Vagina (tissue), 2 donors: ENCODE measurements around the gene ZNF827.

Experiments used
- POLR2AphosphoS5 ChIP-seq, 2 donors: sonication (generic); formaldehyde crosslinking; IDR thresholded peaks; one replicate each; pipeline ENCODE4 v1.9.0; 2017; ENCODE audit warnings: antibody characterized with exemption in 2 of 2, mild to moderate bottlenecking in 2 of 2, low read depth in 1 of 2; ENCODE audit not compliant: insufficient read depth in 1 of 2
- TF ChIP-seq, protein P1 (sequence below), 3 experiments: fragments of 450-650 bp in 2 of 3; fragments of 200-600 bp in 1 of 3; sonication (generic) in 1 of 3; IDR thresholded peaks; one replicate each; pipeline ENCODE4 v1.5.1; 2017 to 2019; ENCODE audit warnings: antibody characterized with exemption in 3 of 3, mild to moderate bottlenecking in 2 of 3, moderate library complexity in 2 of 3

DNA sequence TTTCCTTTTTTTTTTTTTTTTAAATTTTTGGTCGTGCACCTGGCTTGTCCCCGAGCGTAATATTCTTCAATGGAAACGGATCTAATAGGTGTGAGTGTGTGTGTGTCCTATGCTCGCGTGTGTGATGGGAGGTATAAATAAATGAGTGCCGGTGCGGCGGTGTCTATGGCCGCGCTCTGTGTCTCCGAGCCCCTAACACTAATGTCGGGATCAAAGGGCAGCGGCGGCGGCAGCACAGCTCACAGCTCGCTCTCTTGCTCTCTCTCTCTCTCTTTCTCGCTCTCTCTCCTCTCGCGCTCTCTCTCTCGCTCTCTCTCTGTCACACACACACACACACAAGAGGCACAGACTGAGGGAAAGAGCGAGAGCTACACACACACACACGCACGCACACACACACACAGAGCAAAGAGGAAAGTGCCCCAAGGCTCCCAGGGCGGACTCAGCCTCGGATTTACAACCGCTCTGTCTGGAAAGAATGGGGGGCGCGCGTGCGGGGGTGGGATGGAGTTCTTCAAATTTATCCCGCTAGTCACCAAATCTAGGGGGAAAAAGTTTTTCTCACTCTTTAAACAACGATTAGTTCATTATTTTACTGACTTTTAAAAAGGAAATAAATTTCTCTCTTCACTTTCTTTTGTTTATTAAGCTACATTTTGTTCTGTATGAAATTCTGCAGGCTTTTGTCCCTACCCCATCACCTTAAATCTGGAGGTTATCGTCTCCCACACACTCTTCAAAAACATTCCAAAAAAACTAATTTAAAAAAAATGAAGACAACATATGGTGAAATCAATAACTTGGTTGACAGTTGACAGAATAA lies at the start of gene ZNF827:
- TF ChIP-seq, protein P1, sequence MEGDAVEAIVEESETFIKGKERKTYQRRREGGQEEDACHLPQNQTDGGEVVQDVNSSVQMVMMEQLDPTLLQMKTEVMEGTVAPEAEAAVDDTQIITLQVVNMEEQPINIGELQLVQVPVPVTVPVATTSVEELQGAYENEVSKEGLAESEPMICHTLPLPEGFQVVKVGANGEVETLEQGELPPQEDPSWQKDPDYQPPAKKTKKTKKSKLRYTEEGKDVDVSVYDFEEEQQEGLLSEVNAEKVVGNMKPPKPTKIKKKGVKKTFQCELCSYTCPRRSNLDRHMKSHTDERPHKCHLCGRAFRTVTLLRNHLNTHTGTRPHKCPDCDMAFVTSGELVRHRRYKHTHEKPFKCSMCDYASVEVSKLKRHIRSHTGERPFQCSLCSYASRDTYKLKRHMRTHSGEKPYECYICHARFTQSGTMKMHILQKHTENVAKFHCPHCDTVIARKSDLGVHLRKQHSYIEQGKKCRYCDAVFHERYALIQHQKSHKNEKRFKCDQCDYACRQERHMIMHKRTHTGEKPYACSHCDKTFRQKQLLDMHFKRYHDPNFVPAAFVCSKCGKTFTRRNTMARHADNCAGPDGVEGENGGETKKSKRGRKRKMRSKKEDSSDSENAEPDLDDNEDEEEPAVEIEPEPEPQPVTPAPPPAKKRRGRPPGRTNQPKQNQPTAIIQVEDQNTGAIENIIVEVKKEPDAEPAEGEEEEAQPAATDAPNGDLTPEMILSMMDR (IDR thresholded peaks at IDR 0.05) = peak in 1 of 3 experiments; percentile 31
- peak in 1 of 2 donors; percentile 41 for TF ChIP-seq POLR2AphosphoS5 (IDR thresholded peaks at IDR 0.05; ENCODE audit: insufficient read depth in 1 of 2, low read depth in 1 of 2)
